GM18507 (cell line): ENCODE measurements around the gene KAT5.
"Not testable (repeated sequence)": the region's sequence is repeated elsewhere in the genome, so short reads cannot be mapped to it uniquely, and the experiment has no call there.

Experiments
- DNase-seq: peaks from one replicate; pipeline ENCODE4 v3.0.0; 2011; ENCODE audit warnings: low read depth; ENCODE audit not compliant: insufficient read length; ENCODE audit errors: extremely low spot score
- FAIRE-seq: peaks from 2 replicates; lab custom pipeline; 2011; peaks lifted over from hg19 to GRCh38; lab: Jason Lieb, UNC

The KAT5 gene

GRCh38 chr11:65711785-65712632, at the start of gene KAT5:
Gene KAT5, plus strand, starts transcription at chr11:65712252. Its CDS starts 16 bp downstream, at chr11:65712268.
- peak; percentile 89 for FAIRE-seq
- DNase-seq: peak; percentile 86

- FAIRE-seq: peak; percentile 73
- peak; percentile 89 for DNase-seq
These were observed 49.0 kb upstream of the KAT5 start, which contains the start of gene RELA for GRCh38 chr11:65662799-65663638. Gene RELA, minus strand, starts transcription at chr11:65662916. Its CDS starts 84 bp downstream, at chr11:65662832.

GRCh38 chr11:65663639-65664200, 48.3 kb upstream of the KAT5 start:
- DNase-seq: no peak

GRCh38 chr11:65672180-65672860, 39.7 kb upstream of the KAT5 start:
- DNase-seq (no peak), FAIRE-seq (peak; percentile 33)

More at GRCh38 chr11:65663639-65664200, 48.3 kb upstream of the KAT5 start:
- peak; percentile 82 for FAIRE-seq

GRCh38 chr11:65672982-65673381, 39.1 kb upstream of the KAT5 start:
- DNase-seq (no peak), FAIRE-seq (no peak)

- FAIRE-seq: no peak
These were observed 31.8 kb upstream of the KAT5 start for GRCh38 chr11:65680192-65680743.

GRCh38 chr11:65683480-65683879, 28.6 kb upstream of the KAT5 start:
- not testable (repeated sequence) for FAIRE-seq

More at GRCh38 chr11:65680192-65680743, 31.8 kb upstream of the KAT5 start:
- no peak for DNase-seq

GRCh38 chr11:65685981-65686380, 26.1 kb upstream of the KAT5 start:
- DNase-seq (no peak), FAIRE-seq (no peak)

More at GRCh38 chr11:65683480-65683879, 28.6 kb upstream of the KAT5 start:
- not testable (repeated sequence) for DNase-seq

- FAIRE-seq, DNase-seq: not testable (repeated sequence)
These were observed 20.2 kb upstream of the KAT5 start for GRCh38 chr11:65691847-65692246.

GRCh38 chr11:65692367-65692766, 19.7 kb upstream of the KAT5 start:
- FAIRE-seq: no peak

GRCh38 chr11:65695459-65696241, 16.4 kb upstream of the KAT5 start:
- FAIRE-seq (no peak), DNase-seq (no peak)

More at GRCh38 chr11:65692367-65692766, 19.7 kb upstream of the KAT5 start:
- no peak for DNase-seq

- FAIRE-seq (no peak), DNase-seq (no peak)
These were observed 15.1 kb upstream of the KAT5 start for GRCh38 chr11:65696802-65697552.

GRCh38 chr11:65698205-65698604, 13.8 kb upstream of the KAT5 start:
- FAIRE-seq (no peak), DNase-seq (no peak)

- DNase-seq (no peak), FAIRE-seq (no peak)
These were observed 12.7 kb upstream of the KAT5 start for GRCh38 chr11:65699306-65699705.

- DNase-seq: no peak
These were observed 11.7 kb upstream of the KAT5 start for GRCh38 chr11:65700399-65700798.

GRCh38 chr11:65701686-65702085, 10.4 kb upstream of the KAT5 start:
- FAIRE-seq: no peak
- no peak for DNase-seq

More at GRCh38 chr11:65700399-65700798, 11.7 kb upstream of the KAT5 start:
- no peak for FAIRE-seq

- DNase-seq (no peak), FAIRE-seq (no peak)
These were observed 8.2 kb upstream of the KAT5 start for GRCh38 chr11:65703846-65704245.
